GM12878 (cell line): ENCODE data around the gene RGP1. TPM values are rescaled to one million over a fixed set of nuclear protein-coding genes. Genes with fewer than 3 reads are reported as not detected.

Source experiments
- ATAC-seq: fragments of 200-7000 bp; cut with Tn5 transposase; 3 replicates; pipeline ENCODE4 v1.9.1; 2020; ENCODE audit warnings: mild to moderate bottlenecking, moderate library complexity
- BruUV-seq: library from RNA; stranded (reverse); fragments of 400-500 nt; replicated peaks from 2 replicates; lab custom pipeline; 2021; lab: Mats Ljungman, UMichigan
- CTCF ChIA-PET: fragments of 300-600 bp; sonication (Branson Sonifier 250); formaldehyde crosslinking; extraction: SDS; loops from one replicate; lab custom pipeline; 2021; ENCODE audit warnings: inconsistent platforms; lab: Yijun Ruan, JAX
- POLR2A ChIA-PET: fragments of 350-600 bp; formaldehyde crosslinking; extraction: SDS; loops from one replicate; lab custom pipeline; 2021; ENCODE audit warnings: inconsistent platforms; lab: Charles Lee
- RAD21 ChIA-PET: fragments of 300-600 bp; sonication (Branson Sonifier 250); formaldehyde crosslinking; loops from one replicate; lab custom pipeline; 2023; ENCODE audit warnings: antibody characterized with exemption; ENCODE audit not compliant: unreplicated experiment; lab: Charles Lee
- SMC1A ChIA-PET: fragments of 300-600 bp; sonication (Branson Sonifier 250); formaldehyde crosslinking; loops from one replicate; lab custom pipeline; 2023; ENCODE audit not compliant: unreplicated experiment, uncharacterized antibody; lab: Charles Lee
- DNase-seq: peaks from one replicate; pipeline ENCODE4 v3.0.0-alpha.2; 2011; ENCODE audit warnings: low read depth, low spot score
- FAIRE-seq: peaks from 3 replicates; lab custom pipeline; 2011; peaks lifted over from hg19 to GRCh38; lab: Jason Lieb, UNC
- H2AFZ ChIP-seq: 2 replicates; pipeline ENCODE4 v1.6.0; 2011; ENCODE audit warnings: low read depth, low read length, control low read depth; ENCODE audit not compliant: control insufficient read depth
- H3K27ac ChIP-seq: 2 replicates; pipeline ENCODE4 v1.5.1; 2011; ENCODE audit warnings: control low read depth; ENCODE audit not compliant: control insufficient read depth, insufficient read depth
- H3K27me3 ChIP-seq, 2 experiments: replicated peaks in 1 of 2; 2 replicates each; pipeline versions ENCODE4 v1.6.0 to v1.6.1; 2011; ENCODE audit warnings: low read length in 1 of 2; ENCODE audit not compliant: control insufficient read depth in 2 of 2, insufficient read depth in 2 of 2
- H3K36me3 ChIP-seq, 2 experiments: 2 replicates each; pipeline ENCODE4 v1.5.1; 2011; ENCODE audit warnings: low read length in 1 of 2; ENCODE audit not compliant: control insufficient read depth in 2 of 2, insufficient read depth in 2 of 2
- H3K4me1 ChIP-seq: 2 replicates; pipeline ENCODE4 v1.6.1; 2011; ENCODE audit warnings: mild to moderate bottlenecking, low read length, moderate library complexity, mixed read lengths; ENCODE audit not compliant: control insufficient read depth, insufficient read depth
- H3K4me2 ChIP-seq: 2 replicates; pipeline ENCODE4 v1.6.0; 2011; ENCODE audit warnings: control low read depth; ENCODE audit not compliant: control insufficient read depth, insufficient read depth
- H3K4me3 ChIP-seq: fragments of 200-600 bp; sonication (generic); 2 replicates; pipeline ENCODE4 v1.5.1; 2016
- H3K79me2 ChIP-seq: 2 replicates; pipeline ENCODE4 v1.6.0; 2011; ENCODE audit warnings: low read length; ENCODE audit not compliant: control insufficient read depth, insufficient read depth
- H3K9ac ChIP-seq: 2 replicates; pipeline ENCODE4 v1.8.0; 2011; ENCODE audit warnings: low read length, control low read depth, mixed read lengths; ENCODE audit not compliant: control insufficient read depth, insufficient read depth
- H3K9me3 ChIP-seq: replicated peaks from 3 replicates; pipeline ENCODE4 v1.5.1; 2011; ENCODE audit warnings: mild to moderate bottlenecking, low read length; ENCODE audit not compliant: control insufficient read depth, insufficient read depth
- H4K20me1 ChIP-seq: 2 replicates; pipeline ENCODE4 v1.6.0; 2011; ENCODE audit not compliant: control insufficient read depth, insufficient read depth
- DPF2 ChIP-seq: fragments of 450-650 bp; IDR thresholded peaks from 2 replicates; pipeline ENCODE4 v1.6.1; 2017; ENCODE audit warnings: mild to moderate bottlenecking
- E4F1 ChIP-seq: fragments of 450-650 bp; IDR thresholded peaks from 2 replicates; pipeline ENCODE4 v1.6.1; 2018; ENCODE audit warnings: borderline replicate concordance, mild to moderate bottlenecking; ENCODE audit not compliant: partially characterized antibody
- EP300 ChIP-seq, 2 experiments: fragments of 150-350 bp in 1 of 2; IDR thresholded peaks; 2 replicates each; pipeline ENCODE4 v1.6.1; 2011 to 2012; ENCODE audit warnings: low read depth in 2 of 2, low read length in 2 of 2, borderline replicate concordance in 1 of 2, improper control_type of control experiment in 1 of 2, inconsistent platforms in 1 of 2; ENCODE audit not compliant: control insufficient read depth in 1 of 2
- EZH2 ChIP-seq: IDR thresholded peaks from 2 replicates; pipeline ENCODE4 v1.6.1; 2012; ENCODE audit warnings: low read depth, mild to moderate bottlenecking, control low read depth, inconsistent platforms, low read length, borderline replicate concordance; ENCODE audit not compliant: control insufficient read depth
- HDAC2 ChIP-seq: fragments of 200-600 bp; sonication (generic); IDR thresholded peaks from 2 replicates; pipeline ENCODE4 v1.6.1; 2017
- HSF1 ChIP-seq: fragments of 150-350 bp; IDR thresholded peaks from 2 replicates; pipeline ENCODE4 v1.6.1; 2014; ENCODE audit warnings: mild to moderate bottlenecking, low read depth, low read length
- NFYA ChIP-seq: IDR thresholded peaks from 2 replicates; pipeline ENCODE4 v1.6.1; 2011; ENCODE audit warnings: low read depth, mild to moderate bottlenecking, low read length, improper control_type of control experiment, borderline replicate concordance
- NFYB ChIP-seq: IDR thresholded peaks from 2 replicates; pipeline ENCODE4 v1.6.1; 2011; ENCODE audit warnings: low read depth, mild to moderate bottlenecking, low read length, improper control_type of control experiment, moderate library complexity; ENCODE audit not compliant: insufficient read depth
- NR2C1 ChIP-seq: fragments of 450-650 bp; IDR thresholded peaks from 2 replicates; pipeline ENCODE4 v1.6.1; 2017; ENCODE audit warnings: antibody characterized with exemption, mild to moderate bottlenecking, moderate library complexity
- NR2C2 ChIP-seq: IDR thresholded peaks from 2 replicates; pipeline ENCODE4 v1.6.1; 2011; ENCODE audit warnings: borderline replicate concordance, low read depth; ENCODE audit not compliant: control insufficient read depth, insufficient read length
- PAX8 ChIP-seq: fragments of 450-650 bp; IDR thresholded peaks from 2 replicates; pipeline ENCODE4 v1.6.1; 2017; ENCODE audit warnings: mild to moderate bottlenecking, moderate library complexity
- TBL1XR1 ChIP-seq: IDR thresholded peaks from 2 replicates; pipeline ENCODE4 v1.6.1; 2012; ENCODE audit warnings: low read depth, low read length, improper control_type of control experiment
- YY1 ChIP-seq: IDR thresholded peaks from 2 replicates; pipeline ENCODE4 v1.6.1; 2011; ENCODE audit warnings: low read depth, mild to moderate bottlenecking, low read length
- WGBS: methylation state at CpG from one replicate; pipeline ENCODE4 v1.1.6; 2016; ENCODE audit warnings: low lambda C conversion rate; ENCODE audit not compliant: insufficient replicate concordance, insufficient coverage; ENCODE audit errors: missing lambda C conversion rate; 5-methylcytosine and 5-hydroxymethylcytosine counted together
- in situ Hi-C: fragments of 300-500 bp; cut with MboI; formaldehyde crosslinking; loops from 9 replicates; pipeline ENCODE4 v1.14.3; 2018; ENCODE audit warnings: mixed read lengths
- intact Hi-C: fragments of 100-400 bp; cut with micrococcal nuclease; formaldehyde crosslinking; loops from one replicate; pipeline ENCODE4 v1.14.2; 2022; ENCODE audit not compliant: unreplicated experiment
- polyA plus RNA-seq, 11 experiments: library from polyadenylated mRNA; depleted of rRNA in 4 of 11; unstranded in 6 of 11; stranded (reverse) in 5 of 11; fragments of >200 nt; fragmentation: Nextera tagmentation in 4 of 11; fragmentation: Illumina TruSeq in 1 of 11; extraction: Ambion mirVana in 4 of 11; extraction: Trizol in 1 of 11; gene quantifications; 1 replicate in 1 of 11; 2 replicates in 10 of 11; pipeline versions ENCODE4 v1.2.1 to v1.2.3, GENCODE V29; 2011 to 2016; ENCODE audit warnings: inconsistent platforms in 2 of 11, missing spikeins in 2 of 11, low read depth in 1 of 11
- total RNA-seq, 4 experiments: library from RNA; depleted of rRNA in 3 of 4; stranded (reverse); fragments of >200 nt in 3 of 4; fragmentation: Illumina TruSeq in 1 of 4; extraction: Trizol in 1 of 4; gene quantifications; 2 replicates each; pipeline versions ENCODE4 v1.2.1 to v1.2.3, GENCODE V29; 2013 to 2021

The RGP1 gene
- total and polyA plus RNA-seq, 10 of the 15 experiments (the other 5 are each of a cell fraction or from before 2014, with no cell fraction given): 0.44 to 14.9 (median 7.4) TPM

GRCh38 chr9:35731415-35732184 lies 17.5 kb upstream of the RGP1 start:
- in situ Hi-C loops (loop anchor here (10.0 kb wide), 1 partner anchor 627 kb away; the partner anchor contains the start of gene STOML2), intact Hi-C loops (loop anchor here (1.0 to 10.0 kb wide), 5 partner anchors 17 to 617 kb away; partner anchors contain the start of genes ATOSB and HINT2)
- Histone ChIP-seq H3K27me3 (no peaks in the 10 kb centered on the region), H3K4me2 (peak overlapping the region; percentile 99), H3K4me3 (peak overlapping the region; percentile 93), H3K36me3 (peaks cover 2 to 5% of the 10 kb centered on the region in 2 experiments; a peak in 3 of 4 replicates), H3K9me3 (no peaks in the 10 kb centered on the region), H2AFZ (peak overlapping the region; percentile 42; the same call in 1 of the 2 replicates), H3K79me2 (peaks cover 66% of the 10 kb centered on the region), H3K4me1 (peaks cover 23% of the 10 kb centered on the region), H3K27ac (peak overlapping the region; percentile 92), H4K20me1 (no peaks in the 10 kb centered on the region), H3K9ac (peak overlapping the region; percentile 90)
- POLR2A ChIA-PET: interaction anchor here (0.6 to 8.1 kb wide), 24 partner anchors 10 to 617 kb away, joined by 3 to 163 read pairs (median 5); partner anchors contain the start of genes ARHGEF39, CCDC107, GBA2 and HINT2
- DNase-seq (no peak), FAIRE-seq (no peak), ATAC-seq (no peak)
- WGBS: under 1% methylated on average over 30 of the region's 47 CpGs
- CTCF ChIA-PET: interaction anchor here (0.6 to 9.5 kb wide), 22 partner anchors 14 to 618 kb away, joined by 3 to 183 read pairs (median 5); partner anchors contain the start of genes ARHGEF39, CCDC107, GBA2 and HINT2
- SMC1A ChIA-PET: interaction anchor here (0.8 to 8.0 kb wide), 11 partner anchors 16 to 116 kb away, joined by 3 to 145 read pairs (median 7); partner anchors contain the start of genes ARHGEF39, CCDC107, CD72 and GBA2
- RAD21 ChIA-PET: interaction anchor here (0.7 to 8.6 kb wide), 18 partner anchors 13 to 616 kb away, joined by 3 to 133 read pairs (median 5); partner anchors contain the start of genes ARHGEF39, ATOSB, CCDC107 and CD72
- TSS peak; percentile 69 for BruUV-seq
- TF ChIP-seq HSF1 (no peak), YY1 (no peak), PAX8 (no peak), EZH2 (no peak), DPF2 (peak; percentile 6; the same call in 1 of the 2 replicates), E4F1 (no peak), TBL1XR1 (no peak), EP300 (IDR thresholded peaks at IDR 0.05; ENCODE audit: borderline replicate concordance in 1 of 2, control insufficient read depth in 1 of 2, low read depth in 2 of 2, low read length in 2 of 2) (0 out of 4 replicates have a peak, but pooled peaks of 1 of the 2 experiments have one; percentile 12), NR2C2 (no peak), NFYB (no peak), NFYA (no peak), HDAC2 (no peak), NR2C1 (peak; percentile 70)
